Neural crest cell (in vitro differentiated cells): ENCODE data around the gene MANBA. TPM values are rescaled to one million over a fixed set of nuclear protein-coding genes. Genes with fewer than 3 reads are reported as not detected.

Experiments used
- DNase-seq: peaks from one replicate; pipeline ENCODE4 v3.0.0; 2021; ENCODE audit warnings: low read depth, mixed read lengths, low spot score
- H3K27ac Mint-ChIP-seq: one replicate; pipeline ENCODE4 v1.8.0; 2021; ENCODE audit warnings: mild to moderate bottlenecking, mixed read lengths; ENCODE audit not compliant: unreplicated experiment
- H3K27me3 Mint-ChIP-seq: 2 replicates; pipeline ENCODE4 v1.8.0; 2021; ENCODE audit warnings: low read depth, mild to moderate bottlenecking, mixed read lengths
- H3K36me3 Mint-ChIP-seq: 2 replicates; pipeline ENCODE4 v1.8.0; 2021; ENCODE audit warnings: low read depth, mild to moderate bottlenecking, mixed read lengths
- H3K4me1 Mint-ChIP-seq: 2 replicates; pipeline ENCODE4 v1.8.0; 2021; ENCODE audit warnings: mixed read lengths
- H3K4me3 Mint-ChIP-seq: one replicate; pipeline ENCODE4 v1.8.0; 2021; ENCODE audit warnings: mild to moderate bottlenecking, mixed read lengths
- H3K9me3 Mint-ChIP-seq: 2 replicates; pipeline ENCODE4 v1.8.0; 2021; ENCODE audit warnings: mixed read lengths
- CTCF ChIP-seq: fragments of 200-600 bp; sonication (generic); conservative IDR thresholded peaks from 2 replicates; pipeline ENCODE4 v1.5.0; 2021; ENCODE audit warnings: antibody characterized with exemption, mild to moderate bottlenecking
- total RNA-seq: library from RNA; stranded (reverse); gene quantifications from 2 replicates; pipeline ENCODE4 v1.2.1, GENCODE V29; 2021

The MANBA gene
- total RNA-seq, 1 donor from 2014 or later = 18.4 TPM

- peaks cover 3% of the 10 kb centered on the region for H3K4me1 Mint-ChIP-seq
- no peak for DNase-seq
Observed at GRCh38 chr4:102610007-102610406, 150.8 kb downstream of the MANBA start.

DNA sequence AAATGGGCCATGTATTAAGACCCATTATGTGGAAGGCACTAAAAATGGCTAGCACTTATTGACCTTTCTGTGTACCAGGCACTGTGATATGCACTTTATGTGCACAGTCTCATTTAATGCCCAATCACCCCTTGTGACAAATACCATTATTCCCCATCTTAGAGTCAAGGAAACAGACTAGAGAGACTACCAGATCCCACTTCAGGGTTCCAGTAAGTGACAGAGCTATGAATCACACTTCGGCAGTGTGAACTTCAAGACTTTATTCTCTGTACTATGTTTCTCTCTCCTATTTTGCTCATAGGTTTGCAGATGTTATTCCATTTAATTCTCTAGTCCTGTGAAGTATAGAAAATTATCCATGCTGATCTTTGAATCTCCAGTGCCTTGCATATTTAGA, 152.6 kb downstream of the MANBA start:
- peaks cover 16% of the 10 kb centered on the region for H3K36me3 Mint-ChIP-seq
- no peaks in the 10 kb centered on the region for H3K9me3 Mint-ChIP-seq
- no peak overlapping the region for H3K4me3 Mint-ChIP-seq
- H3K27ac Mint-ChIP-seq = no peak overlapping the region
- H3K27me3 Mint-ChIP-seq = no peaks in the 10 kb centered on the region
- TF ChIP-seq CTCF = no peak
- no peak for DNase-seq
- H3K4me1 Mint-ChIP-seq = peaks cover 3% of the 10 kb centered on the region

More at GRCh38 chr4:102610007-102610406, 150.8 kb downstream of the MANBA start:
- Mint-ChIP-seq H3K27me3 (no peaks in the 10 kb centered on the region), H3K27ac (no peak overlapping the region), H3K36me3 (peaks cover 26% of the 10 kb centered on the region), H3K9me3 (no peaks in the 10 kb centered on the region), H3K4me3 (no peak overlapping the region)
- peak; percentile 28 for TF ChIP-seq CTCF

DNA sequence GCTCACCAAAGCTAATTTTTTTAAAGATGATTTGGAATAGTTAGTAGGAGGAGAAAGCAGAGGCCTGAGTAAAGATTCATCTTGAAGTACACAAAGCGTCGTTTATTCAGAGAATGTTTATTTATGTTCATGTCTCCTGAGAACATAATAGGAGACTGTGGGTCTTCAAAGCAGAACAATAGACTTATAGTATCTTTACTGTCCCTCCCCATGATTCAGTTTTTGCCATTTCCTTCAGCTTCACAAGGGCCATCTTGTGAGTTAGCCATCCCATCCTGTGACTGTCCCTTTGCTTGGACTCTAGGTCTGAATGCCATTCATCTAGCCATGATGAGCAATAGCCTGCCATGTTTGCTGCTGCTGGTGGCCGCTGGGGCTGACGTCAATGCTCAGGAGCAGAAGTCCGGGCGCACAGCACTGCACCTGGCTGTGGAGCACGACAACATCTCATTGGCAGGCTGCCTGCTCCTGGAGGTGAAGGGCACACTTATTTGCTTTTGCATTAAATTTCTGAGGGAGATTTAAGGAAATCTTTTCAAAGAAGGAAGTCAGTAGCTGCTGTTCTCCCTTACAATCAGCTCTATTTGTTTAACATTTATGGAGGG, 153.8 kb downstream of the MANBA start:
- Mint-ChIP-seq H3K27me3 (no peaks in the 10 kb centered on the region), H3K4me1 (peaks cover 3% of the 10 kb centered on the region), H3K4me3 (no peak overlapping the region), H3K27ac (peak overlapping the region; percentile 11), H3K36me3 (peaks cover 12% of the 10 kb centered on the region), H3K9me3 (no peaks in the 10 kb centered on the region)
- TF ChIP-seq CTCF = no peak
- no peak for DNase-seq

- DNase-seq = no peak
- Mint-ChIP-seq H3K4me3 (no peak overlapping the region), H3K27ac (no peak overlapping the region), H3K9me3 (no peaks in the 10 kb centered on the region), H3K27me3 (no peaks in the 10 kb centered on the region), H3K4me1 (peaks cover 3% of the 10 kb centered on the region), H3K36me3 (peaks cover 12% of the 10 kb centered on the region)
- no peak for TF ChIP-seq CTCF
Observed at GRCh38 chr4:102606261-102606660, 154.5 kb downstream of the MANBA start.

GRCh38 chr4:102604222-102604940, 156.4 kb downstream of the MANBA start:
- Mint-ChIP-seq H3K9me3 (no peaks in the 10 kb centered on the region), H3K4me3 (no peak overlapping the region)
- TF ChIP-seq CTCF = no peak

More at GRCh38 chr4:102604222-102604940, 156.4 kb downstream of the MANBA start:
- Mint-ChIP-seq H3K27ac (no peak overlapping the region), H3K27me3 (no peaks in the 10 kb centered on the region), H3K4me1 (peaks cover 3% of the 10 kb centered on the region), H3K36me3 (peaks cover 10% of the 10 kb centered on the region)
- DNase-seq = no peak
